GM12892 (cell line): ENCODE results near the gene TBC1D9B.

Source experiments
- POLR2A ChIP-seq: IDR thresholded peaks from 2 replicates; pipeline ENCODE4 v1.6.1; 2011; ENCODE audit warnings: low read depth, low read length, control low read depth
- POLR2AphosphoS5 ChIP-seq: IDR thresholded peaks from 2 replicates; pipeline ENCODE4 v1.6.1; 2011; ENCODE audit warnings: low read depth, low read length, control low read depth

DNA sequence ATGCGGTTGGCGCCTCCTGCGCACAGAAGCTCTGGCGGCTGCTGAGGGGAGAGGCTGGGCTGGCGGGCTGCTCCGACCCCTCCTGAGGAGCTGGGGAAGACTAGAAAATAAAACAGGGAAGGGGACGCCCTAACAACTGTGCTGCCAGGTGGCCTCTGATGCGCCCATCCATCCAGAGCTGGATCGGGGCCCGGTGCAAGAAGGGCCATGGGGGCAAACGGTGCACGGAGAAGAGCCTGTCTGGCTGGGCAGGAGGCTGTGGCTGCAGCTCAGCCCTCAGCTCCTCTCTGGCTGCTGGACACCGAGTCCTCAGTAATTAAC, 28.0 kb downstream of the TBC1D9B start:
- TF ChIP-seq POLR2A (no peak), POLR2AphosphoS5 (no peak)
